Loucy (cell line): Measurements from ENCODE around the gene RBM17.

Source experiments
- CTCF ChIP-seq: fragments of 200-600 bp; sonication (generic); conservative IDR thresholded peaks from 2 replicates; pipeline ENCODE4 v1.5.1; 2014; ENCODE audit warnings: mild to moderate bottlenecking, antibody characterized with exemption, low read length
- EZH2phosphoT487 ChIP-seq: fragments of 200-600 bp; IDR thresholded peaks from 2 replicates; pipeline ENCODE4 v1.6.1; 2018; ENCODE audit warnings: antibody characterized with exemption, mild to moderate bottlenecking, moderate library complexity, borderline replicate concordance

- TF ChIP-seq CTCF (no peak), EZH2phosphoT487 (no peak)
These were observed 5.0 kb upstream of the RBM17 start for GRCh38 chr10:6083523-6084475.
